Measurements from ENCODE around the gene TMEM132D. TPM values are rescaled to one million over a fixed set of nuclear protein-coding genes. Genes with fewer than 3 reads are reported as not detected.

TMEM132D gene
- total RNA-seq, 1 donor from 2014 or later, result not detected

DNA sequence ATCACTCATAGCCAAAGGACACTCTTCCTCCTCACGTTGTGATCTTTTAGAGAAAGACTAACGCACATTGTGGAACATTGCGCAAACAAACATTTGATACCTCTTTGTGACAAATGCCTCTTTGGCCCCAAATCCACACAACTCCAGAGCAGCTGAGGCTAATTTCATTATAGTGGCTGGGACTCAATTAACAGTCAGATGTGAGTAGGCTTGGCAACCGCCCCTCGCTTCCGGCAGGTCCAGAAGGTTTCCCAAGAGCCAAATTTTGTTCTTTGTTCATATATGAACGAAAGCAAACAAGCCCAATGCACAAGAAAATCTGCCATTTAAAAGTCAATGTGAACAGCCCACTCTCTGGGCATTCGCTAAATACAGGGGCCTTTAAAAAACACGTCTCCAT is 776.6 kb downstream of the TMEM132D start:
- no peak overlapping the region for H3K4me3 Mint-ChIP-seq
- intact Hi-C loops (cut with micrococcal nuclease), result no loop called here
- H3K9me3 Mint-ChIP-seq, result peaks cover 8% of the 10 kb centered on the region
- no peak for DNase-seq (ENCODE audit: low spot score)
- no peak overlapping the region for H3K27ac Mint-ChIP-seq
- H3K36me3 Mint-ChIP-seq (ENCODE audit: low read depth), result no peaks in the 10 kb centered on the region
- no peaks in the 10 kb centered on the region for H3K4me1 Mint-ChIP-seq (ENCODE audit: low read depth)
- H3K27me3 Mint-ChIP-seq (ENCODE audit: insufficient read depth), result no peaks in the 10 kb centered on the region

DNA sequence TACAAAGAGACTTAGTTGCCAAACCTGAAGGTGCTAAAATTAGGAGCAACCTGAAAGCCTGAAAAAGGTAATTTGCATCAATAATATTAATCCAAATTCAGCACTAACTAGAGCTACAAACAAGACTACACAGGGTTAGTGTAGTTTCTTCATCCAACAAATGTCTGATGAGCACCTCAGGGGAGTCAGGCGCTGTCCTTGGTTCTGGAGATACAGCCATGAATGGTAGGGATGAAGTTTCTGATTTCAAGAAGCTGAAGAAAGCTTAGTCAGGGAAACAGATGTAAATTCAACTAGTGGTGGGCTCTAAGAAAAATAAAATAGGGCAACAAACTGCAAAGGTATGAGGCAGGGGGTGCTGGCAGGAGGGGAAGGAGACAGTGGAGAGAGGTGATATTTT is 784.3 kb downstream of the TMEM132D start:
- no peak overlapping the region for H3K4me3 Mint-ChIP-seq

DNA sequence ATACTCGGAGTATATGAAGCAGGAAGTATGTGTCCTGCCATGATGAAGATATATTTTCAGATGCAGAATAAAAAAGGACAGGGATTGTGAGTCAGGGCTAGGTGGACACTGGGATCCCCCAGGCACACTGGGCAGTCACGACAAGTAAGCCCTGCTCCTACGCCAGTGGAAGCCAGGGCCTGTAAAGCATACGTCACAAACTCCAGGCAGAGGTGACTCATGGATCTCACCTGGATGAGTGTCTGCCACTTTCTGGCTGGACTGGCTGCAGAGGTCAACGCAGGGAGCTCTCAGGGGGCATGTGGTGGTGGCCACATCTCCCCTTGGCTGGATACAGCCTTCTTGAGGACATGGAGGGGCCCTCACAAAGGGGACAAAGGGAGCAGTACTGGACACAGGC is 788.3 kb downstream of the TMEM132D start:
- Mint-ChIP-seq H3K27me3 (ENCODE audit: insufficient read depth) (no peaks in the 10 kb centered on the region), H3K36me3 (ENCODE audit: low read depth) (no peaks in the 10 kb centered on the region)
- intact Hi-C loops (cut with micrococcal nuclease), result no loop called here

More for the DNA sequence above, 784.3 kb downstream of the TMEM132D start:
- intact Hi-C loops (cut with micrococcal nuclease), result no loop called here
- H3K27me3 Mint-ChIP-seq (ENCODE audit: insufficient read depth), result no peaks in the 10 kb centered on the region
- no peaks in the 10 kb centered on the region for H3K4me1 Mint-ChIP-seq (ENCODE audit: low read depth)
- DNase-seq (ENCODE audit: low spot score), result no peak
- no peaks in the 10 kb centered on the region for H3K36me3 Mint-ChIP-seq (ENCODE audit: low read depth)
- H3K9me3 Mint-ChIP-seq, result peaks cover 4% of the 10 kb centered on the region
- H3K27ac Mint-ChIP-seq, result no peak overlapping the region

DNA sequence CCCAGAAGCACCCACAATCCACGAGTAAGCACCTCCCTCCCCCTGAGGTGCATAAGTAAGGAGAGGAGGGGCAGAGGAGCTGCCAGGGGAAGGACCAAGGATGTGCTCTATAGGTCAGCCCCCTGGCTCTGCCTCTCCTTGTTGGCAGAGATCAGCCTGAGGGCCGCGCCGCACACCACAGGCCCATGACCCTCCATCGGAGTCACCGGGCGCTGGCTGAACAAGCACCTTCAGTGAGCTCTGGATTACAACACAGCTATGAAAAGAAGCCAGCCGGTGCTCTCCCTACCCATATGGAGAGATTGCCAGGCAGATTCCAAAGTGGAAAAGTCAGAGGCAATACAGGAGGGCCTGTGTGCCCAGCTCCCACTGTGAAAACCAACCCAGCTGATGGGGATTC is 793.2 kb downstream of the TMEM132D start:
- Mint-ChIP-seq H3K27ac (no peak overlapping the region), H3K36me3 (ENCODE audit: low read depth) (no peaks in the 10 kb centered on the region), H3K4me3 (no peak overlapping the region), H3K9me3 (peaks cover 8% of the 10 kb centered on the region), H3K4me1 (ENCODE audit: low read depth) (no peaks in the 10 kb centered on the region), H3K27me3 (ENCODE audit: insufficient read depth) (no peaks in the 10 kb centered on the region)
- DNase-seq (ENCODE audit: low spot score), result no peak
- intact Hi-C loops (cut with micrococcal nuclease), result no loop called here

More for the DNA sequence above, 788.3 kb downstream of the TMEM132D start:
- Mint-ChIP-seq H3K9me3 (peaks cover 4% of the 10 kb centered on the region), H3K4me1 (ENCODE audit: low read depth) (no peaks in the 10 kb centered on the region), H3K4me3 (no peak overlapping the region), H3K27ac (no peak overlapping the region)
- no peak for DNase-seq (ENCODE audit: low spot score)

DNA sequence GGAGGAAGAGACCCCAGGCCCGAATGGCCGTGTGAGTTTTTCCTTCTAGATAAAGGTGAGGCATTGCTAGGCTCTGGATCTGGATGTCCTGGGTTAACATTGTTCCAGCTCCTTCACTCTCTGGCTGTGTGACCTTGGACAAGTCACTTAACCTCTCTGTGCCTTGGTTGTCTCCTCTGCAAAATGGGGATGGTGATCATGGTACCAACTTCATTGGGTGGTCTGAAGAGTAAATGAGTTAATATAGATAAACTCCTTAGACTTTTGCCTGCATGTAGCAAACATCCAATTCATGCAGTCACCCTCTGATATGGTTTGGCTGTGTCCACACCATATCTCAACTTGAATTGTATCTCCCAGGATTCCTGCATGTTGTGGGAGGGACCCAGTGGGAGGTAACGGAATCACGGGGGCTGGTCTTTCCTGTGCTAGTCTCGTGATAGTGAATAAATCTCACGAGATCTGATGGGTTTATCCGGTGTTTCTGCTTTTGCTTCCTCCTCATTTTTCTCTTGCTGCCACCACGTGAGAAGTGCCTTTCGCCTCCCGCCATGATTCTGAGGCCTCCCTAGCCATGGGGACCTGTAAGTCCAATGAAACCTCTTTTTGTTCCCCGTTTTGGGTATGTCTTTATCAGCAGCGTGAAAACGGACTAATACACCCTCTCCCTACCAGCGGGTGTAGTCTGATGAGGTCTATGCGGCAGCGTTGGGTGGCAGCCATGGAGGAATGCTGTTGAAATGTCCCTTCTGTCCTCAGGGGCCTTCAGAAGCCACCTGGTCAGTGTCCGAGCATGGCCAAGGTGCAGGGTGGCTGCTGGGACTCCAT is 794.4 kb downstream of the TMEM132D start:
- Mint-ChIP-seq H3K4me1 (ENCODE audit: low read depth) (no peaks in the 10 kb centered on the region), H3K9me3 (peaks cover 8% of the 10 kb centered on the region), H3K36me3 (ENCODE audit: low read depth) (no peaks in the 10 kb centered on the region), H3K27ac (no peak overlapping the region), H3K4me3 (no peak overlapping the region), H3K27me3 (ENCODE audit: insufficient read depth) (peaks cover 2% of the 10 kb centered on the region)
- no peak for DNase-seq (ENCODE audit: low spot score)
- intact Hi-C loops (cut with micrococcal nuclease), result no loop called here

DNA sequence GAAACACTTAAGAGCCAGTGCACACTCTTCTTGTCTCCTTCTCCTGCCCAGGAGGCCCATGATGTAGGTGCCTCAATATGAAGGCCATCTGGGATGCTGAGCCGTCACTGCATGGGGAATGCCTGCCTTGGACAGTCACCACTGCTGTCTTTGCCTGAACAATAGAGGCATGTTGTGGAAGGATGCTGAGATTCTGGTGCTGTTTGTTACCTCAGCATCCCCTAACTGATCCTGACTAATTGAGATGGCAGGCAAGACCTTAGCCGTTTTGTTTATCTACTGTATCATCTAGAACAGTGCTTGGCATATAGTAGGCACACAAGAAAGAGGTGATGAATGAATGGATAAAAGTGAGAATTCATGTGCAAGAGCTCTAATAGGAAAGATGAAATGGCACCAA is 797.1 kb downstream of the TMEM132D start:
- H3K27me3 Mint-ChIP-seq (ENCODE audit: insufficient read depth), result peaks cover 2% of the 10 kb centered on the region
- no peak overlapping the region for H3K4me3 Mint-ChIP-seq
- H3K27ac Mint-ChIP-seq, result no peak overlapping the region
- peaks cover 13% of the 10 kb centered on the region for H3K9me3 Mint-ChIP-seq
- no peaks in the 10 kb centered on the region for H3K36me3 Mint-ChIP-seq (ENCODE audit: low read depth)
- intact Hi-C loops (cut with micrococcal nuclease), result no loop called here
- DNase-seq (ENCODE audit: low spot score), result no peak
- no peaks in the 10 kb centered on the region for H3K4me1 Mint-ChIP-seq (ENCODE audit: low read depth)

DNA sequence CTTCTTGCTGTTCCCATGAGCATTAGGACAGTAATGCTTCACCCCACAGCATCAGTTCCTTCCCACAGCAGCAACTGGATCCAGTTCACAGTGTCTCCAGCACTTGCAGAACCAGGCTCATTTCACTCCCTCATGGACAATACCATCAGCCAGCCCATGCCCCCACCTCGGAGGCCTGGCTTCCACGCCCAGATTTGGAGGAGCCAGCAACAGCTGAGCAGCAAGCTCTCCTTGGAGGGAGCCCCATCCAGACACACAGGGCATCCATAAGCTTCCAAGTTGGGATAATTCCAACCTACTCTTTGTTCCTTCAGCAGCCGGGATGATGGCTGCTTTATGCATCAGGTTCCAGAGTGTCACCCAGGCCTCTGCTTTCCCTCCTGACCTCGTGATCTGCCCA is 800.6 kb downstream of the TMEM132D start:
- H3K27ac Mint-ChIP-seq, result no peak overlapping the region
- intact Hi-C loops (cut with micrococcal nuclease), result no loop called here
- H3K27me3 Mint-ChIP-seq (ENCODE audit: insufficient read depth), result peaks cover 2% of the 10 kb centered on the region
- peaks cover 18% of the 10 kb centered on the region for H3K9me3 Mint-ChIP-seq
- no peak overlapping the region for H3K4me3 Mint-ChIP-seq
- no peaks in the 10 kb centered on the region for H3K4me1 Mint-ChIP-seq (ENCODE audit: low read depth)
- no peak for DNase-seq (ENCODE audit: low spot score)
- no peaks in the 10 kb centered on the region for H3K36me3 Mint-ChIP-seq (ENCODE audit: low read depth)

DNA sequence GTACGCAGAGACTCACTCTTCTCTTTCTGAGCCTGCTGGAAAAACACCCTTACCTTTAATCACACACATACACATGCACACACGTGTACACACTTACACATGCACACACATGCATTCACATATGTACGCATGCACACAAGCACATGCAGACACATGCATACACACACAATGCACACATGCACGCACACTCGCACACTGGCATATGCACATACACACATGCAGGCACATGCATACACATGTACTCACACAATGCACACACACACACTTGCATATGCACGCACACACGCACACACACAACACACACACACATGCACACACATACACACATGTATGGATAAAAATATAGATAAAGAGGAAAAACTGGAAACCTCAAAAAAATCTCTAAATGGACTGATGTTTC is 801.6 kb downstream of the TMEM132D start:
- no peak for DNase-seq (ENCODE audit: low spot score)
- intact Hi-C loops (cut with micrococcal nuclease), result no loop called here
- H3K27ac Mint-ChIP-seq, result no peak overlapping the region
- H3K9me3 Mint-ChIP-seq, result peaks cover 18% of the 10 kb centered on the region
- no peaks in the 10 kb centered on the region for H3K4me1 Mint-ChIP-seq (ENCODE audit: low read depth)
- H3K36me3 Mint-ChIP-seq (ENCODE audit: low read depth), result no peaks in the 10 kb centered on the region
- peaks cover 2% of the 10 kb centered on the region for H3K27me3 Mint-ChIP-seq (ENCODE audit: insufficient read depth)
- H3K4me3 Mint-ChIP-seq, result no peak overlapping the region

DNA sequence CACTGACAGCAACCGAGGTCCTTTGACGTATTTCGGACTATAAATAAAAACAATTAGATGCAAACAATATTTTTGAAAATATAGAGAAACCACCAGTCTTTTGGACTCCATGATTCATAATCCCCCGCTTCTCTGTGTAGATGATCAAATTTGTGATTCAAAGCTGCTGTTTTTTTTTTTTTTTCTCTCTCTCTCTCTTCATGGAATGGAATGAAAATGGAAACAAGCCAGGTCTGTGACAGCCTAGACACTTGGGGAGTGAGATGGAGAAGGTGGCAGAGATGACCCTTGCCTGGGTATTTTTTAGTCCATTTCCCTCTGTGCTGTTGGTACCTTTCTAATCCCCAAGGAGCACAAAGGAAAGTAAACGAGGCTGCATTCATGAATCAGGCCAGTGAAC is 802.0 kb downstream of the TMEM132D start:
- H3K27me3 Mint-ChIP-seq (ENCODE audit: insufficient read depth), result peaks cover 2% of the 10 kb centered on the region
- H3K4me1 Mint-ChIP-seq (ENCODE audit: low read depth), result no peaks in the 10 kb centered on the region
- H3K9me3 Mint-ChIP-seq, result peaks cover 15% of the 10 kb centered on the region
- no peak overlapping the region for H3K27ac Mint-ChIP-seq
- no peak overlapping the region for H3K4me3 Mint-ChIP-seq
- intact Hi-C loops (cut with micrococcal nuclease), result no loop called here
- no peaks in the 10 kb centered on the region for H3K36me3 Mint-ChIP-seq (ENCODE audit: low read depth)
- DNase-seq (ENCODE audit: low spot score), result no peak

DNA sequence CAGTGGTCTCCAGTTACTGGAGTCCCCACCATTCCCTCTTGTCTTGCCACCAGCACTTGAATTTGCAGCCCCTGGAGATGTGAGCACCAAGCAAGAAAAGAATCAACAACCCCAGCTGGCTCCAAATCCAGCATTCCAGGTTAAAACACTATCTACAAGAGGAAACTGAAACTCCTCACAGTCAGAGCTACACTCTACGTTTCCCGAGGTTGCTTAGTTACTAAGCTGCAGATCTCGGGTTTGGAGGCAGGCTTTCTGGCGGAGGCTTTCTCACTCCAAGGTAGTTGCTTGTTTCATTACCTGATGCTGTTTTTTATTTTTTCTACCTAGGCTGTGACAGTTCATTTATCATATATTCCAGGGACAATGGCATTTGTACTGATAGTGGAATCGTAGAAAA is 802.4 kb downstream of the TMEM132D start:
- Mint-ChIP-seq H3K9me3 (peaks cover 11% of the 10 kb centered on the region), H3K27ac (no peak overlapping the region), H3K27me3 (ENCODE audit: insufficient read depth) (peaks cover 2% of the 10 kb centered on the region), H3K4me1 (ENCODE audit: low read depth) (no peaks in the 10 kb centered on the region), H3K4me3 (no peak overlapping the region), H3K36me3 (ENCODE audit: low read depth) (no peaks in the 10 kb centered on the region)
- intact Hi-C loops (cut with micrococcal nuclease), result no loop called here
- no peak for DNase-seq (ENCODE audit: low spot score)

DNA sequence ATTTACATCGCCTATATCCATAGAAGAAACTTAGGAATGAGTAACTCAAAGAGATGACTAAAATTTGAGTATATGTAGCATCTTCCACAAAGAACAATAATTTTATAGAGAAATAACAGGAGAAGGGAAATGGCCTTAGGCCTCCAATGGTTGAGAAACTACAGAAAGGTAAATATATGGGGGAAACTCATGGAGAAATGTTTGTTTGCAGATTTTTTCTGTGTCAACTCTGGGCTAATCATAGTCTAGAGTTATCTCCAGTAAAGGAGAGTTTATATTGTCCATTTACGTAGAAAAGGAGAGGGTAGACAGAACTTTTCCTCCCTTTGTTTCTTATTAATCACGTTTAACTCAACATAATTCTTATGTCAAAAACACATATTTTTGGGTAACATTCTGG is 806.4 kb downstream of the TMEM132D start:
- H3K36me3 Mint-ChIP-seq (ENCODE audit: low read depth), result no peaks in the 10 kb centered on the region
- H3K27me3 Mint-ChIP-seq (ENCODE audit: insufficient read depth), result no peaks in the 10 kb centered on the region
- no peak for DNase-seq (ENCODE audit: low spot score)
- H3K9me3 Mint-ChIP-seq, result peaks cover 9% of the 10 kb centered on the region
- H3K27ac Mint-ChIP-seq, result no peak overlapping the region
- H3K4me3 Mint-ChIP-seq, result no peak overlapping the region
- intact Hi-C loops (cut with micrococcal nuclease), result no loop called here
- H3K4me1 Mint-ChIP-seq (ENCODE audit: low read depth), result no peaks in the 10 kb centered on the region

DNA sequence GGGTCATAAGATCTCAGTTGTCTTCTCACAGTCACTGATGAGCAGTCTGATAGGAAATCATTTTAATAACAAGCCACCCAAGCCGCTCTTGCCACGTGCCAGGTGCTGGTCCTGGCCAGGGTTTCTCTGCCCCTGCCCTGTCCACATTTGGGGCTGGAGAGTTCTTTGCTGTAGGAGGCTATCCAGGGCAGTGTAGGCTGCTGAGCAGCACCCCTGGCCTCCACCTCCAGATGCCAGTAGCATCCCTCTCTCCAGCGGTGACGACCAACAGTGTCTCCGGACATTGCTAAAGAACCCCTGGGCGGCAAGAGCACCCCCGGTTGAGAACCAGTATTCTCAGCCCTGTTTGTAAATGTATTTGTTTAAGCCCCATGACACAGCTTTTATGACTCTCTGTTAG is 806.9 kb downstream of the TMEM132D start:
- no peaks in the 10 kb centered on the region for H3K27me3 Mint-ChIP-seq (ENCODE audit: insufficient read depth)
- H3K4me1 Mint-ChIP-seq (ENCODE audit: low read depth), result no peaks in the 10 kb centered on the region
- no peaks in the 10 kb centered on the region for H3K36me3 Mint-ChIP-seq (ENCODE audit: low read depth)
- intact Hi-C loops (cut with micrococcal nuclease), result no loop called here
- H3K27ac Mint-ChIP-seq, result no peak overlapping the region
- peaks cover 9% of the 10 kb centered on the region for H3K9me3 Mint-ChIP-seq
- no peak overlapping the region for H3K4me3 Mint-ChIP-seq
- no peak for DNase-seq (ENCODE audit: low spot score)

DNA sequence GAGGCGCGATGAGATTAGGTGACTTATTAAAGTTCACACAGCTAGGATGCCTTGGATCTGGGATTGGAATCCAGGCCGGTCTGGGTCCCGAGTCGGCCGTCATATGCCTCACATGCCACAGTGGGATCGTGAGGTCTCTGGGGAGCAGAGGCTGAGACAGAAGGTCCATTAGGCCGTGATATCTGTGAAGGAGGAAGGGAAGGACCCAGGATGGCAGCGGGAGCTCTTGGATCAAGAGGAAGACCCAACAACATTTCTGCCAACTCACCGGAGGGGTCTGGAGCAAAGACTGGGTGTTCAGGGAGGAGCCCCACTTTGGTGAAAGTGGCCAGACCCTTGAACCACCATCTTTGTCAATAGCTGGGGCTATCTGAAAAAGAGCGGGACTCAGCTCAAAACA is 807.6 kb downstream of the TMEM132D start:
- H3K9me3 Mint-ChIP-seq, result peaks cover 9% of the 10 kb centered on the region
- no peak overlapping the region for H3K27ac Mint-ChIP-seq
- intact Hi-C loops (cut with micrococcal nuclease), result no loop called here
- H3K4me3 Mint-ChIP-seq, result no peak overlapping the region
- no peaks in the 10 kb centered on the region for H3K36me3 Mint-ChIP-seq (ENCODE audit: low read depth)
- no peak for DNase-seq (ENCODE audit: low spot score)
- H3K4me1 Mint-ChIP-seq (ENCODE audit: low read depth), result no peaks in the 10 kb centered on the region
- no peaks in the 10 kb centered on the region for H3K27me3 Mint-ChIP-seq (ENCODE audit: insufficient read depth)

DNA sequence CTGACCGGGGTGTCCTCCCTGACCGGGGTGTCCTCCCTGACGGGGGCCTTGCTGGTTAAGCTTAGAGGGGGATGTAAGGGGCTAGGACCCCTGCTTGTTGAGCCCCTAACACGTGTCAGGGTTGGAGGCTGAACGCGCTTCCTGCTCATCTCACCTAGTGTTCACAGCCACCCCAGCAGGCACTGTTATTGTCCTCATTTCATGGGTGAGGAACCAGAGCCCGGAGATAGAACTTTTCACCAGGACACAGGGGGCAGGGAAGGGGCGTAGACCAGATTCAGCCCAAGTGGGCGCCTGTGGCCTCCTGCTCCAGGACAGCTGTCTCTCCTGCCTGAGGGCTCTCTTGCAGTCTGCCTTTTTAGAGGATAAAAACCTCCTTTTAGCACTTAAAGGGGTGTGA is 814.2 kb downstream of the TMEM132D start:
- intact Hi-C loops (cut with micrococcal nuclease), result no loop called here
- Mint-ChIP-seq H3K9me3 (peaks cover 12% of the 10 kb centered on the region), H3K27me3 (ENCODE audit: insufficient read depth) (no peaks in the 10 kb centered on the region)

More for the DNA sequence above, 814.2 kb downstream of the TMEM132D start:
- Mint-ChIP-seq H3K27ac (no peak overlapping the region), H3K4me3 (no peak overlapping the region), H3K36me3 (ENCODE audit: low read depth) (no peaks in the 10 kb centered on the region), H3K4me1 (ENCODE audit: low read depth) (no peaks in the 10 kb centered on the region)
- no peak for DNase-seq (ENCODE audit: low spot score)

All from activated T-helper 1 cell treated with anti-CD3 and anti-CD28 coated beads, Interleukin-12 subunit alpha, Interleukin-12 subunit beta, Interleukin-2, Interleukin-4 antibody, amounts not matched to agents 30 ng/mL and 10 ng/mL and 1 ng/mL, durations not matched to agents 14 hours and 24 hours and 36 hours (primary cell).